Measurements from ENCODE around the gene PRRC2B. TPM values are rescaled to one million over a fixed set of nuclear protein-coding genes. Genes with fewer than 3 reads are reported as not detected.
"Not testable (repeated sequence)": the region's sequence is repeated elsewhere in the genome, so short reads cannot be mapped to it uniquely, and the experiment has no call there.

PRRC2B gene
- total and polyA plus RNA-seq, 9 donors, result 86.7 to 319 (median 234) TPM

DNA sequence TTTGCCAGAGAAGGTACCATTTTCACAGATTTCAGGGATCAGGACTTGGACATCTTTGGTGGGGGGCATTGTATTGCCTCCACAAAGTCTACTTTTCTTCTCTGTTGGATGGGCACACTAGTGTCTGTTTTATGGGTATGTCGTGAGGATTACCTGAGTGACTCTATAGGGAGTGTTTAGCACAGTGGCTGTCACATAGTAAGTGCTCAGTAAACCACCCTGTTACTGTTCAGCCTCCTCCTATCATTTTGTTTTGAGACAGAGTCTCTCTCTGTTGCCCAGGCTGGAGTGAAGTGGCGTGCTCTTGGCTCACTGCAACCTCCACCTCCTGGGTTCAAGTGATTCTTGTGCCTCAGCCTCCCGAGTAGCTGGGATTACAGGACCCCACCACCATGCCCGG, 2.4 kb upstream of the PRRC2B start:
- Histone ChIP-seq H3K9me3 (no peaks in the 10 kb centered on the region), H3K4me1 (ENCODE audit: insufficient read depth) (peaks cover 7% of the 10 kb centered on the region), H3K27ac (no peak overlapping the region), H3K4me3 (no peak overlapping the region), H3K36me3 (no peaks in the 10 kb centered on the region), H3K27me3 (no peaks in the 10 kb centered on the region)
- TF ChIP-seq CTCF (IDR thresholded peaks at IDR 0.05) (no peak), EP300 (IDR thresholded peaks at IDR 0.05) (no peak), POLR2A (IDR thresholded peaks at IDR 0.05) (no peak)
- intact Hi-C loops (cut with DNase I), result no loop called here
- WGBS, 3 donors, result 91 to 95% (median 93%) methylated on average over 4 of the region's 4 CpGs
- no peak for DNase-seq

DNA sequence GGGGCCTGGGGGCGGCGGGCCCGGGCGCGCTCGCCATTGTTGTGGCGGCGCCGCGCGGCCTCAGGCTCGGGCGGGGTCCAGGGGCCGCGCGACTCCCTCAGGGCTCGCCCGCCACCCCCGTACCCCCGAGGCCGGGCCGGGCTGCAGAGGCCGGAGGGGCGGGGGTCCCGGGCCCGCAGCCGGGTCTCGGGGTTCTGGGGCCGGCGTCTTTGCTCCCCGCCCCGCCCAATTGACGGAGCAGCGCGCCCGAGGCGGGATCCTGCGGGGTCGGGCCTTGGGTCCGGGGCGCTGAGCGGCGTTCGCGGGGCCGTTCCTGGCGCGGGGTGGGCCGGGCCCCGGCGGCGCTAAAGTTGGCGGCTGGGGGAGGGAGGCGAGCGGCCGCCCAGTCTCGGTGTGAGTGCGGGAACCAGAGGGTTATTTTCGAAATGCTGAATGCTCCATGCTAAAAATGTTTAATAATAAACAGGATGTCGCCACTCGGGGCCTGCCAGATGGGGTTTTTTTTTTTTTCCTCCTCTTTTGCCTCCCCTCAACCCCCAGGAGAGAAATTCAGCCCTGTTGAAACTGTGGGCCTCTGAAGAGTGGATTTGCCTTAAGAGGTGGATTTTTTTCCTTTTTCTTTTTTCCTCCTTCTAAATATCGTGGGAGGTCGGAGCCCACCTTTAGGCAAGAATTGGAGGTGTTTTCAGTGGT, 724 bp downstream of the PRRC2B start:
- H3K9me3 ChIP-seq, result no peaks in the 10 kb centered on the region
- intact Hi-C loops (cut with DNase I), result no loop called here
- peaks cover 20% of the 10 kb centered on the region for H3K4me1 ChIP-seq (ENCODE audit: insufficient read depth)
- DNase-seq, result peak; percentile 60 to 79 (median 72)
- H3K36me3 ChIP-seq, result no peaks in the 10 kb centered on the region
- peak overlapping the region; percentile 98 for H3K27ac ChIP-seq
- peak overlapping the region; percentile 45 for H3K4me3 ChIP-seq
- no peaks in the 10 kb centered on the region for H3K27me3 ChIP-seq
- 0% methylated on average over 36 to 63 of the region's 63 CpGs for WGBS, 3 donors
- TF ChIP-seq POLR2A (IDR thresholded peaks at IDR 0.05) (no peak), CTCF (IDR thresholded peaks at IDR 0.05) (no peak), EP300 (IDR thresholded peaks at IDR 0.05) (no peak)

- Histone ChIP-seq H3K27ac (peak overlapping the region in 1 of 2 donors; percentile 98), H3K4me3 (peak overlapping the region; percentile 45), H3K36me3 (no peaks in the 10 kb centered on the region), H3K9me3 (no peaks in the 10 kb centered on the region), H3K27me3 (no peaks in the 10 kb centered on the region), H3K4me1 (ENCODE audit: insufficient read depth) (peaks cover 22% of the 10 kb centered on the region)
- TF ChIP-seq POLR2A (IDR thresholded peaks at IDR 0.05) (no peak), EP300 (IDR thresholded peaks at IDR 0.05) (no peak), CTCF (IDR thresholded peaks at IDR 0.05) (no peak)
- intact Hi-C loops (cut with DNase I), result no loop called here
- 8 to 15% (median 10%) methylated on average over 17 of the region's 17 CpGs for WGBS, 3 donors
- peak in 1 of 5 donors; percentile 39 for DNase-seq
Observed at GRCh38 chr9:131395157-131396098, 1.5 kb downstream of the PRRC2B start.

DNA sequence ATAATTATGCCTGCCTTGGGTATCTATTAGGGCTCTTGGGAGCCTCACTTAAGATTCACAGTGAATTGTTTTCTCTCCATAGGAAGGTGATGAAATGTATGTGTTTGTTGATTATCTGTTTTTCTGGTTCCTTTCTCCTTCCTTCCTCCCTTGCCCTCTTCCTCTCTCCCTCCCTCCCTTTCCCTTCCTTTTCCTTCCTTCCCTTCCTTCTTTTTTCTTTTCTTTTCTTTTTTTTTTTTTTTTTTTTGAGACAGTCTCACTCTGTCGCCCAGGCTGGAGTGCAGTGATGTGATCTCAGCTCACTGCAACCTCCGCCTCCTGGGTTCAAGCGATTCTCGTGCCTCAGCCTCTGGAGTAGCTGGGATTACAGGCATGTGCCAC, 2.2 kb downstream of the PRRC2B start:
- H3K36me3 ChIP-seq; intact Hi-C loops (cut with DNase I); H3K9me3 ChIP-seq; H3K27me3 ChIP-seq; DNase-seq: not testable (repeated sequence)
- 32 to 47% (median 38%) methylated on average over 4 of the region's 4 CpGs for WGBS, 3 donors
- H3K4me3 ChIP-seq, result peak overlapping the region; percentile 45
- peaks cover 22% of the 10 kb centered on the region for H3K4me1 ChIP-seq (ENCODE audit: insufficient read depth)
- peak overlapping the region in 1 of 2 donors; percentile 98 for H3K27ac ChIP-seq

Measured in ovary (tissue), 9 donors.